ENCODE results near the gene NLRP5.

NLRP5 gene

DNA sequence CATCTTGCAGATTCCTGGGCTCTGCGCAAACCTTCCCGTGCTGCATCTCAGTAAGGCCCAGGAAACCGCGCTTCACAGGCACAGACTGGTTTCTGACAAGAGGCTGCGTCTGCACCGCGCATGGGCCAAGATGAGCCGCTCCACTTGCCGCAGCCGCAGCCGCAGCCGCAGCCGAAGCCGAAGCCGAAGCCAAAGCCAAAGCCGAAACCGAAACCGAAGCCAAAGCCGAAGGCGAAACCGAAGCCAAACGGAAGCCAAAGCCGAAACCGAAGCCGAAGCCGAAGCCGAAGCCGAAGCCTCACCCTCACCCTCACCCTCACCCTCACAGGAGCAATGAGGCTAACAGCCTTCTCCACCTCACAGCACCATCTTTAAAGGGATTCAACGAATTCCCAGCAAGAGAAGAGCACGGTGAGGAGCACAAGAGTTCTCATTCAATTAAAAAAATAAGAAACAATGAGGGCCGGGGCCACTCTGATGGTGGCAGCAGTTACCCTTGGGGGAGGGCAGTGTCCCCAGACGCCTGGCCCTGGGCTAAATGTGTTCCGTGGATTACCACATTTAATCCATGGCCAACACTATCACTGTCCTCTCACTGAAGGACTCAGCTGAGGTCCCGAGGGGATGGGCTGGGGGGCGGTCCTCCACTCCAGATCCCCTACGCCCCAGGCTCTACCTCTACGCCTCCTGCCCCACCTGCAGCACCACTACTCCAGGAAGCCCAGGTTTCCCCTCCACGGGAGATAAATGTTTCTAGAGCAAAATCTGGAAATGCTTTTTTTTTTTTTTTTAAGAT is 105.4 kb downstream of the NLRP5 start:
- TF ChIP-seq, protein P1, sequence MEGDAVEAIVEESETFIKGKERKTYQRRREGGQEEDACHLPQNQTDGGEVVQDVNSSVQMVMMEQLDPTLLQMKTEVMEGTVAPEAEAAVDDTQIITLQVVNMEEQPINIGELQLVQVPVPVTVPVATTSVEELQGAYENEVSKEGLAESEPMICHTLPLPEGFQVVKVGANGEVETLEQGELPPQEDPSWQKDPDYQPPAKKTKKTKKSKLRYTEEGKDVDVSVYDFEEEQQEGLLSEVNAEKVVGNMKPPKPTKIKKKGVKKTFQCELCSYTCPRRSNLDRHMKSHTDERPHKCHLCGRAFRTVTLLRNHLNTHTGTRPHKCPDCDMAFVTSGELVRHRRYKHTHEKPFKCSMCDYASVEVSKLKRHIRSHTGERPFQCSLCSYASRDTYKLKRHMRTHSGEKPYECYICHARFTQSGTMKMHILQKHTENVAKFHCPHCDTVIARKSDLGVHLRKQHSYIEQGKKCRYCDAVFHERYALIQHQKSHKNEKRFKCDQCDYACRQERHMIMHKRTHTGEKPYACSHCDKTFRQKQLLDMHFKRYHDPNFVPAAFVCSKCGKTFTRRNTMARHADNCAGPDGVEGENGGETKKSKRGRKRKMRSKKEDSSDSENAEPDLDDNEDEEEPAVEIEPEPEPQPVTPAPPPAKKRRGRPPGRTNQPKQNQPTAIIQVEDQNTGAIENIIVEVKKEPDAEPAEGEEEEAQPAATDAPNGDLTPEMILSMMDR (IDR thresholded peaks at IDR 0.05; ENCODE audit: borderline replicate concordance, extremely low read depth, low read length, poor library complexity, severe bottlenecking), result no peak
- TF ChIP-seq EZH2 (IDR thresholded peaks at IDR 0.05; ENCODE audit: borderline replicate concordance, low read depth, low read length, severe bottlenecking), result no peak
- no peak for DNase-seq
- Histone ChIP-seq H3K9ac (ENCODE audit: low read depth, low read length) (no peak overlapping the region), H3K4me2 (ENCODE audit: insufficient read depth, low read length) (no peak overlapping the region), H4K20me1 (ENCODE audit: insufficient read depth, low read length) (peaks cover 31% of the 10 kb centered on the region), H3K27me3 (ENCODE audit: insufficient read depth, low read length, poor library complexity) (no peaks in the 10 kb centered on the region), H3K4me3 (ENCODE audit: low read depth in 1 of 2, low read length in 2 of 2) (no peak overlapping the region), H3K36me3 (ENCODE audit: insufficient read depth, low read length) (peaks cover 54% of the 10 kb centered on the region), H3K79me2 (ENCODE audit: insufficient read depth, low read length) (peaks cover 17% of the 10 kb centered on the region), H3K4me1 (ENCODE audit: insufficient read depth, low read length) (no peaks in the 10 kb centered on the region), H2AFZ (ENCODE audit: low read depth, low read length) (no peak overlapping the region), H3K9me3 (ENCODE audit: insufficient read depth, low read length, severe bottlenecking) (no peaks in the 10 kb centered on the region), H3K27ac (ENCODE audit: low read length) (no peak overlapping the region)
- ATAC-seq (ENCODE audit: insufficient read depth, low read depth), result no peak

- Histone ChIP-seq H3K27me3 (ENCODE audit: insufficient read depth, low read length, poor library complexity) (no peaks in the 10 kb centered on the region), H3K9ac (ENCODE audit: low read depth, low read length) (no peak overlapping the region)
Measured at GRCh38 chr19:56092685-56093631, 106.4 kb downstream of the NLRP5 start.

GRCh38 chr19:56094449-56094848 is 107.9 kb downstream of the NLRP5 start:
- H3K4me2 ChIP-seq (ENCODE audit: insufficient read depth, low read length), result no peak overlapping the region
- no peak overlapping the region for H3K9ac ChIP-seq (ENCODE audit: low read depth, low read length)
- H4K20me1 ChIP-seq (ENCODE audit: insufficient read depth, low read length), result peaks cover 33% of the 10 kb centered on the region
- H3K4me1 ChIP-seq (ENCODE audit: insufficient read depth, low read length), result no peaks in the 10 kb centered on the region
- no peaks in the 10 kb centered on the region for H3K9me3 ChIP-seq (ENCODE audit: insufficient read depth, low read length, severe bottlenecking)
- ATAC-seq (ENCODE audit: insufficient read depth, low read depth) (no peak), DNase-seq (no peak)
- TF ChIP-seq EZH2 (IDR thresholded peaks at IDR 0.05; ENCODE audit: borderline replicate concordance, low read depth, low read length, severe bottlenecking), result no peak
- TF ChIP-seq, protein P1 (IDR thresholded peaks at IDR 0.05; ENCODE audit: borderline replicate concordance, extremely low read depth, low read length, poor library complexity, severe bottlenecking), result no peak
- H3K79me2 ChIP-seq (ENCODE audit: insufficient read depth, low read length), result peaks cover 20% of the 10 kb centered on the region
- H3K36me3 ChIP-seq (ENCODE audit: insufficient read depth, low read length), result peaks cover 61% of the 10 kb centered on the region
- H3K27ac ChIP-seq (ENCODE audit: low read length), result no peak overlapping the region
- H3K27me3 ChIP-seq (ENCODE audit: insufficient read depth, low read length, poor library complexity), result no peaks in the 10 kb centered on the region
- H2AFZ ChIP-seq (ENCODE audit: low read depth, low read length), result no peak overlapping the region
- H3K4me3 ChIP-seq (ENCODE audit: low read depth in 1 of 2, low read length in 2 of 2), result no peak overlapping the region

More at GRCh38 chr19:56092685-56093631, 106.4 kb downstream of the NLRP5 start:
- H2AFZ ChIP-seq (ENCODE audit: low read depth, low read length), result no peak overlapping the region
- peaks cover 33% of the 10 kb centered on the region for H4K20me1 ChIP-seq (ENCODE audit: insufficient read depth, low read length)
- DNase-seq (no peak), ATAC-seq (ENCODE audit: insufficient read depth, low read depth) (no peak)
- no peaks in the 10 kb centered on the region for H3K9me3 ChIP-seq (ENCODE audit: insufficient read depth, low read length, severe bottlenecking)
- no peaks in the 10 kb centered on the region for H3K4me1 ChIP-seq (ENCODE audit: insufficient read depth, low read length)
- H3K79me2 ChIP-seq (ENCODE audit: insufficient read depth, low read length), result peaks cover 20% of the 10 kb centered on the region
- H3K36me3 ChIP-seq (ENCODE audit: insufficient read depth, low read length), result peaks cover 61% of the 10 kb centered on the region
- no peak overlapping the region for H3K4me2 ChIP-seq (ENCODE audit: insufficient read depth, low read length)
- no peak overlapping the region for H3K4me3 ChIP-seq (ENCODE audit: low read depth in 1 of 2, low read length in 2 of 2)
- no peak overlapping the region for H3K27ac ChIP-seq (ENCODE audit: low read length)
- TF ChIP-seq EZH2 (IDR thresholded peaks at IDR 0.05; ENCODE audit: borderline replicate concordance, low read depth, low read length, severe bottlenecking), result no peak
- TF ChIP-seq, protein P1 (IDR thresholded peaks at IDR 0.05; ENCODE audit: borderline replicate concordance, extremely low read depth, low read length, poor library complexity, severe bottlenecking), result no peak

Measured in DND-41 (cell line).